ENCODE results near the gene CD58. TPM values are rescaled to one million over a fixed set of nuclear protein-coding genes. Genes with fewer than 3 reads are reported as not detected.

The CD58 gene
- polyA plus RNA-seq, 1 of the 3 experiments (the other 2 are of a cell fraction): 18.1 TPM

GRCh38 chr1:116544588-116545358 is 26.1 kb downstream of the CD58 start (continued):
- TF ChIP-seq REST (IDR thresholded peaks at IDR 0.05; ENCODE audit: low read depth, low read length): no peak
- TF ChIP-seq TAF1 (IDR thresholded peaks at IDR 0.05; ENCODE audit: borderline replicate concordance, low read depth, low read length): no peak
- TF ChIP-seq SMC3 (IDR thresholded peaks at IDR 0.05; ENCODE audit: low read depth, low read length): no peak

- Histone ChIP-seq H3K9me3 (no peaks in the 10 kb centered on the region), H3F3A (replicated peaks; ENCODE audit: insufficient read depth) (no peaks in the 10 kb centered on the region), H3K36me3 (replicated peaks in 1 of 2; ENCODE audit: control insufficient read depth in 1 of 2, insufficient read depth in 2 of 2, low read length in 1 of 2) (peaks cover 2 to 12% of the 10 kb centered on the region in 2 experiments), H3K4me2 (no peak overlapping the region), H3K4me3 (ENCODE audit: low read depth in 2 of 2, low read length in 1 of 2) (no peak overlapping the region), H3K4me1 (ENCODE audit: control insufficient read depth in 1 of 2, insufficient read depth in 2 of 2, low read depth in 1 of 2, low read length in 1 of 2) (peaks cover 0 to 7% of the 10 kb centered on the region in 2 experiments; a peak in 1 of 4 replicates), H3K79me2 (ENCODE audit: insufficient read depth) (no peaks in the 10 kb centered on the region), H3K9me2 (no peaks in the 10 kb centered on the region), H3K9ac (no peak overlapping the region), H3K27me3 (ENCODE audit: insufficient read depth) (no peaks in the 10 kb centered on the region), H3K27ac (ENCODE audit: low read depth in 2 of 2, low read length in 1 of 2) (no peak overlapping the region), H4K20me1 (ENCODE audit: insufficient read depth) (no peaks in the 10 kb centered on the region), H2AFZ (ENCODE audit: low read depth) (no peak overlapping the region)
- no peak for TF ChIP-seq EP300 (IDR thresholded peaks at IDR 0.05; ENCODE audit: borderline replicate concordance in 1 of 2, low read depth in 1 of 2, low read length in 1 of 2)
- TF ChIP-seq EZH2phosphoT487 (IDR thresholded peaks at IDR 0.05; ENCODE audit: borderline replicate concordance, low read depth): no peak
- no peak for TF ChIP-seq ZBTB33 (IDR thresholded peaks at IDR 0.05; ENCODE audit: borderline replicate concordance, low read depth)
- no peak for TF ChIP-seq SMC3 (IDR thresholded peaks at IDR 0.05; ENCODE audit: low read depth, low read length)
- TF ChIP-seq RCOR1 (IDR thresholded peaks at IDR 0.05; ENCODE audit: low read length): no peak
- TF ChIP-seq FOSL2 (IDR thresholded peaks at IDR 0.05; ENCODE audit: borderline replicate concordance, low read depth): no peak
- CTCF ChIA-PET: interaction anchor here (0.7 to 1.3 kb wide), 4 partner anchors 14 to 401 kb away, joined by 3 to 6 read pairs (median 4); no protein-coding TSS in a partner anchor
- DNase-seq: no peak
- POLR2A ChIA-PET: no interaction called here
Measured at GRCh38 chr1:116540088-116540487, 30.7 kb downstream of the CD58 start.
